HG03565 (cell line): ENCODE results near the gene PLXNA2.

Source experiments
- ATAC-seq: cut with Tn5 transposase; IDR thresholded peaks from one replicate; pipeline ENCODE4 v1.9.1; 2021; ENCODE audit warnings: mild to moderate bottlenecking, moderate library complexity; ENCODE audit not compliant: unreplicated experiment

Gene PLXNA2

GRCh38 chr1:208078752-208079151, 165.4 kb downstream of the PLXNA2 start:
- ATAC-seq, result no peak

- no peak for ATAC-seq
Observed at GRCh38 chr1:208077232-208078075, 166.7 kb downstream of the PLXNA2 start.

GRCh38 chr1:208074353-208074752, 169.8 kb downstream of the PLXNA2 start:
- no peak for ATAC-seq

- ATAC-seq, result no peak
Observed at GRCh38 chr1:208071435-208072031, 172.7 kb downstream of the PLXNA2 start.

GRCh38 chr1:208069908-208070307, 174.3 kb downstream of the PLXNA2 start:
- ATAC-seq, result no peak

- no peak for ATAC-seq
Observed at GRCh38 chr1:208069317-208069716, 174.9 kb downstream of the PLXNA2 start.

- no peak for ATAC-seq
Observed at GRCh38 chr1:208068908-208069307, 175.3 kb downstream of the PLXNA2 start.

- ATAC-seq, result no peak
Observed at GRCh38 chr1:208068407-208068806, 175.8 kb downstream of the PLXNA2 start.

- ATAC-seq, result no peak
Observed at GRCh38 chr1:208066583-208066982, 177.6 kb downstream of the PLXNA2 start.

GRCh38 chr1:208065862-208066261, 178.3 kb downstream of the PLXNA2 start:
- ATAC-seq, result no peak

- no peak for ATAC-seq
Observed at GRCh38 chr1:208061632-208062031, 182.6 kb downstream of the PLXNA2 start.

- ATAC-seq, result no peak
Observed at GRCh38 chr1:208061118-208061517, 183.1 kb downstream of the PLXNA2 start.

GRCh38 chr1:208060215-208060869, 183.8 kb downstream of the PLXNA2 start:
- ATAC-seq, result no peak

- ATAC-seq, result no peak
Observed at GRCh38 chr1:208059409-208060001, 184.7 kb downstream of the PLXNA2 start.

- ATAC-seq, result no peak
Observed at GRCh38 chr1:208058756-208059155, 185.4 kb downstream of the PLXNA2 start.

GRCh38 chr1:208058267-208058666, 185.9 kb downstream of the PLXNA2 start:
- ATAC-seq, result no peak

GRCh38 chr1:208057056-208057455, 187.1 kb downstream of the PLXNA2 start:
- no peak for ATAC-seq

- ATAC-seq, result no peak
Observed at GRCh38 chr1:208055535-208055934, 188.6 kb downstream of the PLXNA2 start.

- ATAC-seq, result no peak
Observed at GRCh38 chr1:208054911-208055379, 189.2 kb downstream of the PLXNA2 start.

- ATAC-seq, result no peak
Observed at GRCh38 chr1:208054485-208054884, 189.7 kb downstream of the PLXNA2 start.

- ATAC-seq, result no peak
Observed at GRCh38 chr1:208053661-208054060, 190.5 kb downstream of the PLXNA2 start.
